Breast epithelium (tissue), 4 donors: ENCODE measurements around the gene LRRC40. TPM values are rescaled to one million over a fixed set of nuclear protein-coding genes. Genes with fewer than 3 reads are reported as not detected.

Experiments used
- DNase-seq, 2 donors: peaks; one replicate each; pipeline ENCODE4 v3.0.0-alpha.2; 2019; ENCODE audit warnings: low spot score in 2 of 2
- H3K27ac ChIP-seq, 2 donors: fragments of 200-600 bp; sonication (generic) in 1 of 2; one replicate each; pipeline ENCODE4 v1.5.1; 2016 to 2019; ENCODE audit warnings: mild to moderate bottlenecking in 1 of 2
- H3K27me3 ChIP-seq, 2 donors: fragments of 200-600 bp; sonication (generic) in 1 of 2; one replicate each; pipeline versions ENCODE4 v1.5.1 to v1.6.0; 2017 to 2019; ENCODE audit warnings: control low read depth in 1 of 2, mild to moderate bottlenecking in 1 of 2
- H3K36me3 ChIP-seq: fragments of 200-600 bp; one replicate; pipeline ENCODE4 v1.5.1; 2019
- H3K4me1 ChIP-seq, 2 donors: fragments of 200-600 bp; sonication (generic); one replicate each; pipeline ENCODE4 v1.5.1; 2016 to 2019; ENCODE audit warnings: control low read depth in 1 of 2
- H3K4me3 ChIP-seq, 3 donors: fragments of 200-600 bp; sonication (generic); 1 replicate in 2 of 3; 2 replicates in 1 of 3; pipeline ENCODE4 v1.5.1; 2016 to 2019; ENCODE audit warnings: mild to moderate bottlenecking in 3 of 3, moderate library complexity in 2 of 3
- H3K9me3 ChIP-seq, 2 donors: fragments of 200-600 bp; sonication (generic) in 1 of 2; one replicate each; pipeline ENCODE4 v1.5.1; 2016 to 2019; ENCODE audit warnings: control low read depth in 1 of 2
- CTCF ChIP-seq, 3 donors: fragments of 450-650 bp; IDR thresholded peaks; one replicate each; pipeline ENCODE4 v1.5.1; 2016 to 2017; ENCODE audit warnings: antibody characterized with exemption in 3 of 3, mild to moderate bottlenecking in 3 of 3, moderate library complexity in 3 of 3
- POLR2A ChIP-seq: fragments of 450-650 bp; IDR thresholded peaks from one replicate; pipeline ENCODE4 v1.6.1; 2016; ENCODE audit warnings: antibody characterized with exemption, mild to moderate bottlenecking, moderate library complexity
- POLR2AphosphoS5 ChIP-seq, 3 donors: sonication (generic); formaldehyde crosslinking; IDR thresholded peaks; one replicate each; pipeline ENCODE4 v1.6.1; 2017; ENCODE audit warnings: antibody characterized with exemption in 3 of 3
- intact Hi-C: fragments of 100-400 bp; cut with DNase I; formaldehyde crosslinking; loops from one replicate; pipeline ENCODE4 v1.15.1; 2023; ENCODE audit warnings: low total_unique reads
- total RNA-seq, 3 donors: library from RNA; depleted of rRNA; stranded (reverse); fragments of >200 nt; gene quantifications; one replicate each; pipeline ENCODE4 v1.1.0, GENCODE V29; 2016

Gene LRRC40
- total RNA-seq, 3 donors from 2014 or later = 13.9 to 22.1 (median 15.4) TPM

GRCh38 chr1:70221238-70222121, 16.1 kb upstream of the LRRC40 start, which contains the start of gene SRSF11:
SRSF11 (plus strand) TSS chr1:70221380; CDS start chr1:70221637, 257 bp downstream.
- intact Hi-C loops = loop anchor here (2.0 kb wide), 1 partner anchor 41 kb away; no protein-coding TSS in a partner anchor
- TF ChIP-seq CTCF (IDR thresholded peaks at IDR 0.05) (peak in 1 of 3 donors; percentile 38), POLR2A (peak; percentile 63), POLR2AphosphoS5 (IDR thresholded peaks at IDR 0.05) (peak; percentile 60 to 94 (median 90))
- no peaks in the 10 kb centered on the region for H3K4me1 ChIP-seq

GRCh38 chr1:70220517-70221237, 15.3 kb upstream of the LRRC40 start:
- H3K4me1 ChIP-seq = no peaks in the 10 kb centered on the region
- peak overlapping the region in 1 of 2 donors; percentile 99 for H3K27ac ChIP-seq
- H3K36me3 ChIP-seq = no peaks in the 10 kb centered on the region
- TF ChIP-seq CTCF (IDR thresholded peaks at IDR 0.05) = no peak
- TF ChIP-seq POLR2AphosphoS5 (IDR thresholded peaks at IDR 0.05) = no peak
- TF ChIP-seq POLR2A = no peak
- peak overlapping the region; percentile 58 to 79 (median 70) for H3K4me3 ChIP-seq
- H3K27me3 ChIP-seq = no peaks in the 10 kb centered on the region
- intact Hi-C loops = loop anchor here (2.0 kb wide), 1 partner anchor 42 kb away; no protein-coding TSS in a partner anchor
- no peaks in the 10 kb centered on the region for H3K9me3 ChIP-seq
- no peak for DNase-seq

More at GRCh38 chr1:70221238-70222121, 16.1 kb upstream of the LRRC40 start, which contains the start of gene SRSF11:
- Histone ChIP-seq H3K27me3 (no peaks in the 10 kb centered on the region), H3K9me3 (no peaks in the 10 kb centered on the region), H3K4me3 (peak within 1 kb of the TSS; percentile 58 to 79 (median 70)), H3K36me3 (no peaks in the 10 kb centered on the region), H3K27ac (peak within 1 kb of the TSS; percentile 98 to 99)
- peak; percentile 91 to 95 for DNase-seq

- TF ChIP-seq POLR2AphosphoS5 (IDR thresholded peaks at IDR 0.05) = no peak
- TF ChIP-seq POLR2A = no peak
- no peak for TF ChIP-seq CTCF (IDR thresholded peaks at IDR 0.05)
- Histone ChIP-seq H3K27ac (no peak overlapping the region), H3K27me3 (no peaks in the 10 kb centered on the region), H3K36me3 (no peaks in the 10 kb centered on the region), H3K4me1 (no peaks in the 10 kb centered on the region), H3K9me3 (no peaks in the 10 kb centered on the region), H3K4me3 (no peak overlapping the region)
- intact Hi-C loops = loop anchor here (2.0 kb wide), 1 partner anchor 43 kb away; no protein-coding TSS in a partner anchor
- DNase-seq = no peak
Measured at GRCh38 chr1:70220015-70220414, 14.6 kb upstream of the LRRC40 start.

- no peak overlapping the region for H3K27ac ChIP-seq
- DNase-seq = no peak
- TF ChIP-seq CTCF (IDR thresholded peaks at IDR 0.05) (no peak), POLR2A (no peak)
- peaks cover 0 to 8% of the 10 kb centered on the region in 2 donors for H3K4me1 ChIP-seq
- intact Hi-C loops = no loop called here
- no peaks in the 10 kb centered on the region for H3K36me3 ChIP-seq
- no peak overlapping the region for H3K4me3 ChIP-seq
- H3K9me3 ChIP-seq = no peaks in the 10 kb centered on the region
- H3K27me3 ChIP-seq = no peaks in the 10 kb centered on the region
Measured at GRCh38 chr1:70211541-70211940, 6.2 kb upstream of the LRRC40 start.
